HG03025 (cell line): Measurements from ENCODE around the gene LETMD1.
"Not testable (repeated sequence)": the region's sequence is repeated elsewhere in the genome, so short reads cannot be mapped to it uniquely, and the experiment has no call there.

Source experiments
- ATAC-seq: cut with Tn5 transposase; IDR thresholded peaks from one replicate; pipeline ENCODE4 v1.9.1; 2021; ENCODE audit warnings: mild to moderate bottlenecking, moderate library complexity; ENCODE audit not compliant: unreplicated experiment, low FRiP score

Gene LETMD1

DNA sequence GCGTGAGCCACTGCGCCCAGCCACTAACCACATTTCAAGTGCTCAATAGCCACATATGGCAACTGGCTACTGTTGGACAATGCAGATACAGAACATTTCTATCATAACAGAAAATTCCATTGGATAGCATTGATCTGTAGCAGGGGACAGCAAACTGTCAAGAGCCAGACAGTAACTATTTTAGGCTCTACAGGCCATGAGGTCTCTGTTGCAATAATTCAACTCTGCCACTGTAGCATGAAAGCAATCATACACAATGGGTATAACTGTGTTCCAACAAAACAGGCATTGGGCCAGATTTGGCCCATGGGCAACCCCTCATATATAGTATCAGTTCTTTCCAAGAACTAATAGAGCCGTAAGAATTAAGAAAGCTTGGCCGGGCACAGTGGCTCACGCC lies 27.3 kb downstream of the LETMD1 start:
- ATAC-seq = no peak

DNA sequence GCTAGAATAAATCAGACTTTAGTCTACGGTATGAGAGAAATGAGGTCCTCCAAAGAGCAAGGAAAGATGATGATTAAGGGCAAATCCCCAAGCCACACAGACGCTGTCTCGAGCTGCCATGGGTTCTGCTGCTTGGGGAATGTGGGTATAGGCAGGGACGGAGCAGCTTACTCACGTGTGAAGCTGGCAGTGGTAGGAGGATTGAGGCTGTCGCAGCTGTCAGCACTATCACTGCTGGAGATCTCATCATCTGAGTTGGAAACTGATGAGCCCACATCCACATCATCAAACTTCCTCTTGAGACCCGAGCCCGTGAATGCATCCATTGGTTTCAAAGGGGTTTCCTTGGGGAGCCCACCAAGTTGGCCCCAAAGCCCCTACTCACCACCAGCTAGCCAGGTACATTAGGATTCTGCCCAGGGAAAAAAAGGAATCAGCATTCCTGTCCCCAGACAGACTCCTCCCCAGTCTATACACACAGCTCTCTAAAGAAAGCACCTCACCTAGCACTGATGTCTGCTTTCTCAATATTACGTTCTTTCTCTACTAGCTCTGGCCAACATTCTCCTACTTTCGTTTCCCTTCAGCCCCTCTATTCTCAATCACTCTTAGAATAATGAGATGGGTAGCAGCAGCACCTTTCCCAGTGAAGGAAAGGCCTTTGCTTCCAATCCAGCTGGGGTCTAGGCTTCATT lies 28.3 kb downstream of the LETMD1 start:
- no peak for ATAC-seq

GRCh38 chr12:51077930-51078329 lies 29.8 kb downstream of the LETMD1 start:
- no peak for ATAC-seq

GRCh38 chr12:51078346-51078745 lies 30.2 kb downstream of the LETMD1 start:
- ATAC-seq = not testable (repeated sequence)

DNA sequence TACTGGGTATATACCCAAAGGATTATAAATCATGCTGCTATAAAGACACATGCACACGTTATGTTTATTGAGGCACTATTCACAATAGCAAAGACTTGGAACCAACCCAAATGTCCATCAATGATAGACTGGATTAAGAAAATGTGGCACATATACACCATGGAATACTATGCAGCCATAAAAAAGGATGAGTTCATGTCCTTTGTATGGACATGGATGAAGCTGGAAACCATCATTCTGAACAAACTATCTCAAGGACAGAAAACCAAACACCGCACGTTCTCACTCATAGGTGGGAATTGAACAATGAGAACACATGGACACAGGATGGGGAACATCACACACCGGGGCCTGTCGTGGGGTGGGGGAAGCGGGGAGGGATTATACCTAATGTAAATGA lies 30.7 kb downstream of the LETMD1 start:
- ATAC-seq = not testable (repeated sequence)

DNA sequence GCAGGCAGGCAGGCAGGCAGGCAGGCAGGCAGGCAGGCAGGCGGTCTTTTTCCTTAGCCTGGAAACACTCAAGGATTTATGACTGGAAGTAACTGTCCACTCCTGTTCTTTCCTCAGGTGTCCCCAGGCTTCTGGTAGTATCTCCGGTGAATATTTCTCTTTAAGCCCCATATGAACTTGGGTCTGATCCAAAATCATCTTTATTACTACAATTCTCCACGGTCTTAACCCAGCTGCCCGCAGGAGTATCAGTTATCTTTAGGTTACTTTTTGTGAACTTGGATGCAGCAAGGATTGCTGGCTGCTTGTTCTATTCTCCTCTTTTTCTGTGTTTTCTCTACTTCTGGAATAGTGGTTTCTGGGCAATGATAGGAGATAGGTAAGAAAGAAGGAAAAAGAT lies 32.0 kb downstream of the LETMD1 start:
- ATAC-seq = no peak

- no peak for ATAC-seq
Measured at GRCh38 chr12:51081421-51081820, 33.3 kb downstream of the LETMD1 start.

- ATAC-seq = no peak
Measured at GRCh38 chr12:51082561-51083125, 34.5 kb downstream of the LETMD1 start.

- ATAC-seq = peak; percentile 89
Measured at GRCh38 chr12:51083126-51083833, 35.2 kb downstream of the LETMD1 start, which contains the start of gene CSRNP2. TSS of gene CSRNP2 (minus strand) at chr12:51083596. CDS start at chr12:51076561, 7,035 bp downstream.

DNA sequence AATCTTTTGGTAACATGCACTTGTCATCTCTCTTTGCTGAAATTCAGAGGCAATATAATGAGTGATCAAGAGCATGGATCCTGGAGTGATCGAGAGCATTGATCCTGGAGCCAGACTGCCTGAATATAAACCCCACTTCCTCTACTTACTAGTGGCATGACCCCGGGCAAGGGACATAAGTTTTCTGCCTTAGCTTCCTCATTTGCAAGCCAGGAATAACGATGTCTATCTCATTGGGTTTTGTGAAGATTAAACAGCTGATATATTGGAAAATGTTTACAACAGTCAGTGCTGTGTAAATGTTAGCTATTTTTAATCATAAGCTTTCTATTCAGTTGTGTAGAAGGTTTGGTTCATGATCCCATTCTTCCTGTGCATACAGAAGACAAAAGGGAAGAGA lies 37.6 kb downstream of the LETMD1 start:
- no peak for ATAC-seq

GRCh38 chr12:51086933-51087332 lies 38.8 kb downstream of the LETMD1 start:
- ATAC-seq = no peak

- no peak for ATAC-seq
Measured at GRCh38 chr12:51087818-51088217, 39.7 kb downstream of the LETMD1 start.

- ATAC-seq = no peak
Measured at GRCh38 chr12:51090705-51091229, 42.6 kb downstream of the LETMD1 start.

DNA sequence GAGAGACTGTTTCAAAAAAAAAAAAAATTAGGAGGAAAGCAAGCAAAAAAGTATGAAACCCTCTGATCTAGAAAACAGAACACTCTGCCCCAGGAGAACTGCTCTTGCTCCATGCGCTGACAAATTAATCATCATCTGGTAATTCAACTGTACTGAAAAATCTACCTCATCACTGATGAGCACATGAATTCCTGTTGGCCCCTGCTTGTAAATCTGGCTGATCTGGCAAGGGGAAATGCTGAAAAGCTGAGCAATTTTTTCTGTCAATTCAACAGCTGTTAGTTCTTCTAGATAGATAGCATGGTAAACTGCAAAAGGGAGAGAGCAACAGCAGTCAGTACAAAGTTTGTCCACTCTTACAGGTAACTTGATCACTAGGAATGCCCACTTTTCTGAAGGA lies 50.5 kb downstream of the LETMD1 start:
- ATAC-seq = no peak

DNA sequence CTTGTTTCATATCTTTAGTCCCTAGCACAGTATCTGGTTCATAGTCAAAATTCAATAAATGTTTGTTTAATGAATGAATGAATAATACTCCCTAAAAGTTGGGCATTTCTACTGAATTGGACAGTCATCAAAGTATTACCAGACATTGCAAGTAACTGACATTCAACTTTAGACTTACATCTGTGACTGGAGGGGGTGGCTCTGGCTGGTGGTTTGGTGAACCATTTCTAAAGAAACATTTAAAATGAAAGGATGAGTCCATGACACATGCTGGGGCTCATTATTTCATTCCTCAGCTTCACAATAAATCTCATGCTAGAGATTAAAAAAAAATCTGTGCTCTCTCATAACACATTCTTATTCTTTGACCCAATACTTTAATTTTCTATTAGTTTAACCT lies 55.9 kb downstream of the LETMD1 start:
- ATAC-seq = no peak

DNA sequence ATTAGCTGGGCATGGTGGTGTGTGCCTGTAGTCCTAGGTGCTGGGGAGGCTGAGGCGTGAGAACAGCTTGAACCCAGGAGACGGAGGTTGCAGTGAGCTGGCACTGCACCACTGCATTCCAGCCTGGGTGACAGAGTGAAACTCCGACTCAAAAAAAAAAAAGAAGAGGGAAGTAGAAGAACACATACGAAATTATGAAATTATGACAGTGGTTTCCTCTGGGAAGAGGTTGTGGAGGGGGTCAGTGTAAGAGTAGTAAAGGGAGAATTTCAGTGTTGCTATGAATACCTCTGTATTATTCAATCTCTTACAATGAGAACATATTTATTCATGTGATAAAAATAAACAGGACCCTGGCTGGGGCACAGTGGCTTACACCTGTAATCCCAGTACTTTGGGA lies 60.0 kb downstream of the LETMD1 start:
- ATAC-seq = no peak
